NCI-H526 treated with DMSO at 0.1 percent for 48 hours (cell line): ENCODE data around the gene SDR39U1.
A peak's percentile ranks its signal among the peaks of the same experiment; 100 is the strongest.

ENCODE experiments used
- DNase-seq: peaks from one replicate; lab custom pipeline; 2025; lab: John Stamatoyannopoulos, UW

The SDR39U1 gene

DNA sequence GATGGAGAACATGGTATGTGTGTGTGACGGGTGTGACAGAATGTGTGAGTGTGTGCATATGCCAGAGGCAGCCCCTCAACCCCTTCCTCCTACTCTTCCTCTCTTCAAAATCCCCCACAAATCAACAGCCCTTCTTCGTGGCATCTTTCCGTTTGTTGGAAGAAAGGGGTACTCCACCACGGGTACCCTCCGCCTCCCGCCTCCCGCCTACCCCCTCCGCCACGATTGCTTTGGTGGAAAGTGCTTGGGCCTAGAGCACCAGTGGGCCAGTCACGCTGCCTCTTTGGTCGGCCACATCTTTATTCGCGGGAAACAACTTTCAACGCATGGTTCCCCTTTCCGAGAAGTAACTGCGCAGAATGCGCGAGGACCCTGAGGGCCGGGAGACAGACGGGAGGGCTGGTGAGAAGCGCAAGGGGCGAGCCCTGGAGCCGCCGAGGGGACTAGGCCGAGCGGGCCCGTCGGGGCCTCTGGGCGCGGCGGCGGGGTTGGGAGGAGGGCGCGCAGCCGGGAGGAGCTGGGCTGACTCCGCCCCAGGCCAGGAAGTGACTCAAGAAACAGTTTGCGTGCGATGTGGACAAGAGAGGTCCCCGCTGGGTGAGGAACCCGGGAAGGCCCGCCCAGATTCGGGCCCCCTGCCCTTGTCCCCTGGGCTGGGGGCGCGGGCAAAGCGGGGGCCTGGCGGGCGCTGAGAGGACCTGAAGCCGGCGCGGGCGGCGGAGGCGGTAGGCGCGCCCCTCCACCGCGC lies 13.0 kb downstream of the SDR39U1 start, which contains the start of the genes CBLN3 and KHNYN:
Gene CBLN3, minus strand, starts transcription at position 274 of the 748 bp plus-strand sequence. CDS start 614 bp downstream, outside the sequence.
Gene KHNYN, plus strand, starts transcription at position 560 of the 748 bp plus-strand sequence. CDS start 777 bp downstream, outside the sequence.
- DNase-seq = peak; percentile 70

DNA sequence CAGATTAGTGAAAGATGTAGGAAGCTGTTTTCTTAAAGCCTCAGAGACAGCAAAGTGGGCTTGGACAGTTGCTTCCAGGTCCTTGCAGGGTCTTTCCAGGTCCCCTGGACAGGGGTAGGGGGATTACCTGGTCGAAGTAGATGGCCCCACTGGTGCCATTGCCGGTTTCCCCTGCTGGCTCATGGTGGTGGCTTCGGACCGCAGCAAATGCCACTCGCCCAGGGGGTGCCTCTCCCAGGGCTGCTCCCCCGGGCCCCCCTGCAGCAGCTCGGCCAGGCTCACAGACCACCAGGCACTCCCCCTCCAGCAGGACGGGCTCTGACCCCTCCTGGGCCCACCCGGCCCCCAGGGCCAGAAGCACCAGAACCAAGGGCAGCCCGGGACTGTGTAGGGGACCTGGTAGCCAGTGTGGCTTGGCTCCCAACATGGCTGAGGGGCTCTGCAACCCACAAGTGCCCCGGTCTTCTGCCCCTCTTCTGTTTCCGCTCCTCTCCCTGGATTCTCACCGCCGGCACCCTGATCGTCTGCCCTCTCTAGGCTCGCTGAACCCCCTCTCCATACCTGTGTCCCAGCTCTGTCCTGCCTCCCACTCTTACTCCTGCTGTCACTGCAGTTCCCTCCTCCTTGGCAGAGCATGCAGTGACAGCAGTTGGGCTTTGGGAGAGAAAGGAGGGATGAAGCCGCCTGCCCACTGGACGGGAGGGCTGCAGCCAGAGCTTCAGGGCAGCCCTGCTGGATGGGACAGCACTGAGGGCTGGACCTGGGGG lies 13.8 kb downstream of the SDR39U1 start:
- no peak for DNase-seq

DNA sequence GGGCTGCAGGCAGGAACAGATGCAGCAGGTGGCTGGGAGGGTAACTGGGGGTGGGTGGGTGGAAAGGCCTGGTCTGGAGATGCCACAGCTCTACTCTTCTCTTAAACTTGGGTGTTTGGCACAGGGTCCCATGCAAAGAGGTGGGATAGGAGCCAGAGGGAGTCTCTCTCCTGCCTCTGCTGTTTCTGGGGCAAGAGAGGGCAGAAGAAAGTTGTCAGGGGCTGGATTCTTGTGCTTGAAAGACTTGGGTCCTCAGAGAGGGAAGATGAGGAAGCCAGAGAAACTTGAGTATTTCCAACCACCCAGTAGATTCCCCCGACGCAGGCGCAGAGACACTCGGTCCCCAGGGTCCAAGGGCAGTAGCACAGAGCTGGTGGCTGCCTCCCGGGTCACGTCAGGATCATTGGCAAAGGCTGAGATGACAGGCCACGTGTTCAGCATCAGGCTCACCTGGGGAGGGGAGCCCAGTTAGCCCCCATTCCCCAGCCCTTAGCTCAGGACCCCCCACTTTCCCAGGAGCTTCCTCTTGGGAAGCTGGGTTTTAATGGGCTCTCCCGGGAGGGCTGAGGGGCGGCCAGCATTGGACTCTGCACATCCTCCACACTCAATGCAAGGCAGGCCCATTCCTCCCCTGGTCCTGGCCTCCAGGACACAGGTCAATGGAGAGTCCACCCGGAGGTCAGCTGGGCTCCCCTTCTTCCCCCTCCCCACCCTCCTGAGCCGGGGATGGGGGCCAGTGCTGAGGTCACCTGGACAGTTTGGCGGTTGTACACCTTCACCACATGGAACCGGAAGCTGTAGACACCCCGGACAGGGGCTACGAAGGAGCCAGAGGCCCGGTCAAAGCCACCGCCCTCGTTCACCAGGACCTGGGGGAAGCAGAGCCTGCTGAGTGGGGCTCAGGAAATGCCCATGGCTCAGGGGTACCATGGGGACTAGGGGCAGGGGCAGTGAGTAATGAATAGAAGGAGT lies 14.8 kb downstream of the SDR39U1 start:
- no peak for DNase-seq

DNA sequence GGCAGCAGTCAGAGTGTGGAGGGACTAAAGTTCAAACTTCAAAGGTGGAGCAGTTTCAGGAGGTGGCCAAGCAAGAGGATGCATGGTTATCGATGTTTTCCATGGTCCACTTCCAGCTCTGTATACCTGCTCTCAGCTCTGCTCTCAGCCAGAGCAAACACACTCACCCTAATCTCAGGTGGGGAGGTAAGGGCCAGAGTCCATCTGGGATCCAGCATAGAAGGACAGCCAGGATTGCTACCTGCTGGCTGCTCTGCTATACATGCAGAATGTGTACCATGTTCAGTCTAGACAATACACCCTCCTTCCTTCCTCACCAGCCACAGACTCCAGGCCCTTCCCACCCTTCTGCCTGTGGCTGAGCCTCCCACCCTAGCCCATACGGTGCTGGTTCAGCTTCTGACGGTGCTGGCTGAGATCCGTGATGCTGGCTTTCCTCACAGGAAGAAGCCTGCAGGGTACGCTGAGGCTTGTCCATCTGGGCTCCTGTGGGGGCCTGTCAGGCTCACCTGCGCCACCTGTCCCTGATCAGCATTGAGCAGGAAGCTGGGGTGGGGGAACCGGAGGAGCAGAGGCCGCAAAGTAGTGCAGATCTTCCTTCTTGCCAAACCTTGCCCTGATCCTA lies 15.6 kb downstream of the SDR39U1 start:
- DNase-seq = no peak

DNA sequence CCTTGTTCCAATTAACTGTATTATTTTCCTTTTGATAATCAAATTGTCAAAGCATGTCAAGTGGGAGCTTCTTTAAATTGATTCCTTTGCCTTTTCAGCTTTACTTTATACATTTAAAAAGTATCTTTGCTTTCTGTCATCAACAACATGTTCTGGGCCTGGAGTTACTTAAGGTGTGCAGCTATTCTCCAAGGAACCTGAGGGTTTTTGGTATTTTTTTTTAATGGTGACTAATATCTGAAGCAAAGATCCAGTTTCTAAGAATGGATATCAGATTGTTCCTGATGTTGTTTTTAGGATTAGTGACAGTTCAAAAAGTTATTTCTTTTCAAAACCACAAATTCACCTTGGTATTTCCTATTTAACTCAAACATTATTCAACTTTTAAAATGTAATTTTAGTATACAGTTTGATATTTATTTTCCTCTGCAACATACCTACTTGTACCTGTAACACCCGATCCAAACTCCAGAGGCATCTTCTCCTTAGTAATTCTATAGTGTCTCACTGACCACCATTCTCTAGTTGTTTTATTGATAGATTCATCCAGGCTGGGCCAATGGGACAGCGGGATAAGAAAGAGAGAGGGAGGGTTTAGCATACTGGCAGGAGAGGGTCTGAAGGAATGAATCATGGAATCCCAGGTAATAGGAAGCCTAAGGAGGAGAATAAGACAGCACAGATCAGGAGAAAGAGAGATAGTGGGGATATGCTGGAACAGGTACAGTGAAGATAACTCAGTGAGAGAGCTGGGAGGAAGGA lies 16.2 kb downstream of the SDR39U1 start:
- no peak for DNase-seq

DNA sequence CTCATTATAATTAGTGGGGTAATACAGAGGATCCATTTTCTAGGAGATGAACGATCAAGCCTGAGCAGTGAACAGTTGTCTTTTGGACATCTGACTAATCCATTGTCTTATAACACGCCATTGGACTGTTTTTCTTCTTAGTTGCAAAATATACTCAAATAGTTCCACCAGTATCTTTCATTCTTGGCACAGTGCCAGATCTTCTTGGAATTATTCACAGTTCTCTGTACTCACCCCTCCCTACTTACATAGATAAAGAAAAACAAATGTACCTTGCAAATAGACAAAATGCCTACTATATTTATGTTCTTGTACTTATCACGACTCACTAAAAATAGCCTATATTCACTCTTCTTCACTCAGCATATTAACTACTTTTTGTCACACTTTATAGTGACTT lies 16.9 kb downstream of the SDR39U1 start:
- DNase-seq = no peak

DNA sequence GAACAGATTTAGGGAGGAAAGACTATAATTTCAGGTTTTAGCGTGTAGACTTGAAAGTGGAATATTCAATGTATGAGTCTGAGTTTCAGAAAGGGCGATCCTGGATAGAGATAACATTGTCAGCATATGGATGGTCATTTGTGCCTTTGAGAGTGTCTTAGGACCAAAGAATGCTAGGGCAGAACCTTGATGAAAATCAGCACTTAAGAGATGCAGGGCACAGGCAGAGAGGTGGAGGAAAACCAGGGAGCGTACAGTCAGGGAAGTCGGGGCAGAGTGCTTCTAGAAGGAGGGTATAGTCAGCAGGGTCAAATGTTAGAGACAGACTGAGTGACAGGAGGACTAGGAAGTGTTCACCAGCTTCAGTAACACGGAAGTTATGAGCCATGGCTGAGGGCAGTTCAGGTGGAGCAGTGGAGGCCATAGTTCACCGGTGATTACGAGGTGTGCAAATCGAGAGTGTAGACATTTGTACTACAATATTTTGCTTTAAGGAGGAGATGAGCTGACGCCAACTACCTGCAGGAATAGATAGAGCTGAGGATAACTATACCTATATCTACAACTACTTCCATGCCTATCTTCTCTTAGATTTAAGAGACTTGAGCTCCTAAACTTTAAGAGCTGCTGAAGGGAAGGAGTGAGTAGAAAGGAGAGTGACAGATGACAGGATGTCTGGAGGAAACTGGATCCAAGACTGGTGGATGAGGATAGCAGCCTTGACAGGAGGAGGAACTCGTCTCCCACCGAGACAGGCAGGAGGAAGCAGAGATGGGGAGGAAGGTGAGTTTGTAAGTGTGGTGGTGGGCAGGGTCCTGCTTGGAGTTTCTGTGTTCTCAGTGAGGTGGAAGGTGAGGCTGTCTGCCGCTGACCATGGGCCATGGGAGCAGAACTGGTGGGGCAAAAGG lies 19.6 kb downstream of the SDR39U1 start:
- DNase-seq = no peak

DNA sequence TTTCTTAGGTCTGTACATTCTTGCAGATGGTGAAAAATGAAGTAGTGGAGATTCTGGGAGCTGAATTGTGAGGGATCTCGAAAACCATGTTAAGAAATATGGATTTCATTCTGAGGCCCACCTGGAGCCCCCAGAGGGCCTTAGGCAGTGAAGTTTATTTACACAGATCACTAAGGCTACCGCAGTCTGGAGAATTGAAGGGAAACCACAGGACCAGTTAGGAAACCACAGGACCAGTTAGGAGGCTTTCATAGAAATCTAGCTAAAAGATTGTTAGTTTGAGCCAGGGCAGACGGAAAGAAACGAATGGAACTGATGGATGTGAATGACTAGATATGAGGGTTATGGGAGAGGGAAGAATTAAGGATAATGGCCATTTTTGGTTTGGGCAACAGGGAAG lies 20.3 kb downstream of the SDR39U1 start:
- no peak for DNase-seq

DNA sequence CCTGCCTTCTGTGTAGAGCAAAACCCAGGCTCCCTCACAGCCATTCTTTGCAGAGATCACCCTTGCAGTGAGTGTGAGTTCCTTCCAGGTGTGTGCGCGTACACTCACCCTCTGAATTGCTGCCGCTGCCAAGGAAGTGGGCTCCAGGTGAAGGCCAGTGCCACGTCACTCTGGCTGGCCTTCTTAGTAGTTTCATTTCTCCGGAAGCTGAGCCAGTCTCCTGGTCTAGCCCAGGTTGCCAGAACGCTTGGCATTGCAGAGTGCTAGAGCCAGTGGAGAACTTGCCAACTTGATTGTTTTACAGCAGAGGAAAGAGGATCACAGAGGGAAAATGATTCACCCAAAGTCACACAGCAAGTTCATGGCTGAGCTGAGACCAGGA lies 24.1 kb downstream of the SDR39U1 start:
- no peak for DNase-seq

DNA sequence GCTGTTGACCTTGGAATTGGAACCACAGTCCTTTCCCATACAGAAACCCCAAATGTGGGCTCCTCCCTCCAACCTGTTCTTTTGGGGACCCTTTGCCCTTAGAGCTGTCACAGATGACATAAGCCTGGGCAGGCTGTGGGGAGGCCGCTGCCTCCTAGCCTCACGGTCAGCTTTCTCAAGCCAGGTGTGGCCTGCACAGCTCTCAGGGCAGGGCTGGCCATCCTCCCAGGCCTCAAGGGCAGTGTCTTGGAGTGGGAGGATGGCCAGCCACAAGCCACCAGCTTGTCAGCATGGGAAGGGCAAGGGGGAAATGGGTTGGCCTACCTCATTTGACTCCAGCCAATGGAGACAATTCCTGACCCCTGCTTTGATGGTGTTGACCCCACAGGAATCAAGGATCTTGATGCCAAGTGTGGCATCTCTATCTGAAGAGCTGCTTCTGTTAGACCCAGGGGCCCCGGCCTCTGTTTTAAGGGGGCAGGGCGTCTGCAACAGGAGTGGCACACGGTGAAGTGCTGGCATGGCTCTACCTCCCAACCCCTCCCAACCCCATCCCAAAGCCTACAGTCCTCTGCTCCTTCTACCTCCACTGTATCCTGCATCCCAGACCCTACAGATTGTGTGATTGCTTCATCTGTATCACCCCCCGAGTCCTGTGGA lies 24.6 kb downstream of the SDR39U1 start:
- no peak for DNase-seq

DNA sequence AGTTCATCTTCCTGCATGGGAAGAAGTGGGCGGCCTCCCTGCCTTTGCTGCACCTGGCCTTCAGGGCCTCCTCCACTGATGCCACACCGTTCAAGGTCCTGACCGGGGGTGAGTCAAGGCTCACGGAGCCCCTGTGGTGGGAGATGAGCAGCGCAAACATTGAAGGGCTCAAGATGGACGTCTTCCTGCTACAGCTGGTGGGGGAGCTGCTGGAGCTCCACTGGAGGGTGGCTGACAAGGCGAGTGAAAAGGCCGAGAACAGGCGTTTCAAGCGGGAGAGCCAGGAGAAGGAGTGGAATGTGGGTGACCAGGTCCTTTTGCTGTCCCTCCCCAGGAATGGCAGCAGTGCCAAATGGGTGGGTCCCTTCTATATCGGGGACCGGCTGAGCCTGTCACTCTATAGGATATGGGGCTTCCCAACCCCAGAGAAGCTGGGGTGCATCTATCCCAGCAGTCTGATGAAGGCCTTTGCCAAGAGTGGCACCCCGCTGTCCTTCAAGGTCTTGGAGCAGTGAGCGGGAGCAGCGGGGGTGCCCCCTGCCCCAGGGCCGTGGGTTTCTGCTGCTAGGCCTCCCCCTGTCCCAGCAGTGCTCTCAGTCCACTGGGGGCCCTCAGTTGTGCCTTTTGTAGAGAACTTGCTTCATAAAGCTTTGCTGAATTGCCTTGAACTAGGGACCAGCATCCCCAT lies 25.5 kb downstream of the SDR39U1 start:
- DNase-seq = no peak

DNA sequence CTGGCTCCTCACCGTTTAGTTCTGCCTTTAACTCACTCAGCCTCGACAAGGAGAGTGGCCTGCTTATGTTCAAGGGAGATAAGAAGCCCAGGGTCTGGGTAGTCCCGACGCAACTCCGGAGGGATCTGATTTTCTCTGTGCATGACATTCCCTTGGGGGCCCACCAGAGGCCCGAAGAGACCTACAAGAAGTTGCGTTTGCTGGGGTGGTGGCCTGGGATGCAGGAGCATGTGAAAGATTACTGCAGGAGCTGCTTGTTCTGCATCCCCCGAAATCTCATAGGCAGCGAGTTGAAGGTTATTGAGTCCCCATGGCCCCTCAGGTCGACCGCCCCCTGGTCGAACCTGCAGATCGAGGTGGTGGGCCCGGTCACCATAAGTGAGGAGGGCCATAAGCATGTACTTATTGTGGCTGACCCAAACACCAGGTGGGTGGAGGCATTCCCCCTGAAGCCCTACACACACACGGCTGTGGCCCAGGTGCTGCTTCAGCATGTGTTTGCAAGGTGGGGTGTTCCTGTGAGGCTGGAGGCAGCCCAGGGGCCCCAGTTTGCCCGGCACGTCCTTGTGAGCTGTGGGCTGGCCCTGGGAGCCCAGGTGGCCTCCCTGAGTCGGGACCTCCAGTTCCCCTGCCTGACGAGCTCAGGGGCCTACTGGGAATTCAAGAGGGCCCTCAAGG lies 26.2 kb downstream of the SDR39U1 start:
- no peak for DNase-seq

DNA sequence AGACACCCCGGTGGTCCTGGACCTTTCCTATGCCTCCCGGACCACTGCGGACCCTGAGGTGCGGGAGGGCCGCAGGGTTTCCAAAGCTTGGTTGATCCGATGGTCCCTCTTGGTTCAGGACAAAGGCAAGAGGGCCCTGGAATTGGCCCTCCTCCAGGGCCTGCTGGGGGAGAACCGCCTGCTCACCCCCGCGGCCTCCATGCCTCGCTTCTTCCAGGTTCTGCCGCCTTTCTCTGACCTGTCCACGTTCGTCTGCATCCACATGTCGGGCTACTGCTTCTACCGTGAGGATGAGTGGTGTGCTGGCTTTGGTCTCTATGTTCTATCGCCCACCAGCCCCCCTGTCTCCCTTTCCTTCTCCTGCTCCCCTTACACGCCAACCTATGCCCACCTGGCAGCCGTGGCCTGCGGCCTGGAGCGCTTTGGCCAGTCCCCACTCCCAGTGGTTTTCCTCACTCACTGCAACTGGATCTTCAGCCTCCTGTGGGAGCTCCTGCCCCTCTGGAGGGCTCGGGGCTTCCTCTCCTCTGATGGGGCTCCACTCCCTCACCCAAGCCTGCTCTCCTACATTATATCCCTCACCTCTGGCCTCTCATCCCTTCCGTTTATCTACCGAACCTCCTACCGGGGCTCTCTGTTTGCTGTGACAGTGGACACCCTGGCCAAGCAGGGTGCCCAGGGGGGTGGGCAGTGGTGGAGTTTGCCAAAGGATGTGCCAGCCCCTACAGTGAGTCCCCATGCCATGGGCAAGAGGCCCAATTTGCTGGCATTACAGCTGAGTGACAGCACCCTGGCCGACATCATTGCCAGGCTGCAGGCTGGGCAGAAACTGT lies 26.9 kb downstream of the SDR39U1 start:
- DNase-seq = no peak

DNA sequence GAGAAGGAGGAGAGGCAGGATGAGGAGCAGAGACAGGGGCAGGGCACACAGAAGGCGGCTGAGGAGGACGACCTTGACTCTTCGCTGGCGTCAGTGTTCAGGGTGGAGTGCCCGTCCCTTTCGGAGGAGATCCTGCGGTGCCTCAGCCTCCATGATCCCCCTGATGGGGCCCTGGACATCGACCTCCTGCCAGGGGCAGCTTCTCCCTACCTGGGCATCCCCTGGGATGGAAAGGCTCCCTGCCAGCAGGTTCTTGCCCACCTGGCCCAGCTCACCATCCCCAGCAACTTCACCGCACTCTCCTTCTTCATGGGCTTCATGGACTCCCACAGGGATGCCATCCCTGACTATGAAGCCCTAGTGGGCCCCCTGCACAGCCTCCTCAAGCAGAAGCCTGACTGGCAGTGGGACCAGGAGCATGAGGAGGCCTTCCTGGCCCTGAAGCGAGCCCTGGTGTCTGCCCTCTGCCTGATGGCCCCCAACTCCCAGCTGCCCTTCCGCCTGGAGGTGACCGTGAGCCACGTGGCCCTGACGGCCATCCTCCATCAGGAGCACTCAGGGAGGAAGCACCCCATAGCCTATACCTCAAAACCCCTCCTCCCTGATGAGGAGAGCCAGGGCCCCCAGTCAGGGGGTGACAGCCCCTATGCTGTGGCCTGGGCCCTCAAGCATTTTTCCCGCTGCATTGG lies 27.7 kb downstream of the SDR39U1 start:
- no peak for DNase-seq

DNA sequence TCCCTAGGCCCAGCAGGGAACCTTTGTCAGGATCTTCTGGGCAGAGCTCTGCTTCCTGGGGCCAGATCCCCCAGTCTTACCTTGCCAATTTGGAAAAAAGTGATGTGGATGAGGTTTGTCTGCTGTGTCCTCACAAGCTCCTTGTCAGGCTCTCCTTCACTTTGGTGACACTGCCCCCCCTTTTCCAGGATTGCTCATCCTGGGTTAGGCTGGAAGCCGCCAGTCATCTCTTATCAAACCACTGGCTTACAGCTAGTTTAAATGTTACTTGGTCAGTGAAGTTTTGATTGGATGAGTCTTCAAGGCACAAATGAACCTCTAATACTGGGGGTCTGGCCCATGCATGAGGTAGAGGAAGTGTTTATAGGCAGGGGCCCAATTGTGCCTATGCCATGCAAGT lies 28.5 kb downstream of the SDR39U1 start:
- no peak for DNase-seq
